ENCODE results near the gene BACH1.

DNA sequence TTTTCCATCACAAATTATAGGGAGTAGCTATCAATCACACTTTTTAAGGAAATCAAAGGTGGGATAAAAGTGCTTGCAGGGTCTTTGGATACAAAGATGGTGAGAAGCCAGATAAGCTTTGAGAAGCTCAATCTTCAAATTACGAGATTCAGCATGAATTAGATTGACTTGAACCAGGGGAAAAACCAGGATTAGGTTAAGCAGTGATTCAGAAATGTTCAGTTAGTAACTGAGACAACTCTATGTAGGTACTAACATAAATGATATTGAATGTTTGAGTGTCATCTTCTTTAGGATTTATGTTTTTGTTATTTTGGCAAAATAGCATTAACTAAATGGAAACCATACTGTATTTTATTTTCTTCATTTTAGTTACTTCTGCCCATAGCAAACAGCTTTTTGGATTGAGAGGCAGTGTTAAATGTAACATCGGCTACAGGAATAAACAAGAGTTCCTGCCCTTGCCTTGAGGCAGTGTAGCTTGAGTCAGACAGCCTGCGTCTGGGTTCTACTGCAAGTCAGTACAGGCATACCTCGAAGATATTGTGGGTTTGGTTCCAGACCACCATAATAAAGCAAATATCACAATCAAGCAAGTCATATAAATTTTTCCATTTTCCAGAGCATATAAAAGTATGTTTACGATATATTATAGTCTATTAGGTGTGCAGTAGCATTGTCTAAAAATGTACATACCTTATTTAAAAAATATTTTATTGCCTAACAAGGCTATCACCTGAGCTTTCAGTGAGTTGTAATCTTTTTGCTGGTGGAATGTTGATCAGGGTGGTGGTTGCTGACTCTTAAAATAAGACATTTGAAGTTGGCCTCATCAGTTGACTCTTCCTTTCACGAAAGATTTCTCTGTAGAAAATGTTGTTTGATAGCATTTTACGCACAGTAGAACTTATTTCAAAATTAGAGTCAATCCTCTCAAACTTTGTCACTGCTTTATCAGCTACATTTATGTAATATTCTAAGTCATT, 36.9 kb upstream of the BACH1 start:
- TF ChIP-seq, protein P1, sequence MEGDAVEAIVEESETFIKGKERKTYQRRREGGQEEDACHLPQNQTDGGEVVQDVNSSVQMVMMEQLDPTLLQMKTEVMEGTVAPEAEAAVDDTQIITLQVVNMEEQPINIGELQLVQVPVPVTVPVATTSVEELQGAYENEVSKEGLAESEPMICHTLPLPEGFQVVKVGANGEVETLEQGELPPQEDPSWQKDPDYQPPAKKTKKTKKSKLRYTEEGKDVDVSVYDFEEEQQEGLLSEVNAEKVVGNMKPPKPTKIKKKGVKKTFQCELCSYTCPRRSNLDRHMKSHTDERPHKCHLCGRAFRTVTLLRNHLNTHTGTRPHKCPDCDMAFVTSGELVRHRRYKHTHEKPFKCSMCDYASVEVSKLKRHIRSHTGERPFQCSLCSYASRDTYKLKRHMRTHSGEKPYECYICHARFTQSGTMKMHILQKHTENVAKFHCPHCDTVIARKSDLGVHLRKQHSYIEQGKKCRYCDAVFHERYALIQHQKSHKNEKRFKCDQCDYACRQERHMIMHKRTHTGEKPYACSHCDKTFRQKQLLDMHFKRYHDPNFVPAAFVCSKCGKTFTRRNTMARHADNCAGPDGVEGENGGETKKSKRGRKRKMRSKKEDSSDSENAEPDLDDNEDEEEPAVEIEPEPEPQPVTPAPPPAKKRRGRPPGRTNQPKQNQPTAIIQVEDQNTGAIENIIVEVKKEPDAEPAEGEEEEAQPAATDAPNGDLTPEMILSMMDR (IDR thresholded peaks at IDR 0.05; ENCODE audit: insufficient read depth, low read depth, low read length): no peak
- TF ChIP-seq EZH2 (IDR thresholded peaks at IDR 0.05; ENCODE audit: insufficient read depth, low read length): no peak

All from astrocyte (in vitro differentiated cells and primary cell).